ENCODE measurements around the gene ADARB2.

- TF ChIP-seq EZH2 (IDR thresholded peaks at IDR 0.05; ENCODE audit: insufficient read depth, poor library complexity, severe bottlenecking): no peak
- TF ChIP-seq EZH2phosphoT487 (IDR thresholded peaks at IDR 0.05; ENCODE audit: insufficient read depth, low read depth): no peak
These were observed 462.4 kb downstream of the ADARB2 start for GRCh38 chr10:1274701-1275544.
